ENCODE data around the gene BICC1.

GRCh38 chr10:58695022-58695421 lies 182.3 kb downstream of the BICC1 start:
- TF ChIP-seq, protein P1, sequence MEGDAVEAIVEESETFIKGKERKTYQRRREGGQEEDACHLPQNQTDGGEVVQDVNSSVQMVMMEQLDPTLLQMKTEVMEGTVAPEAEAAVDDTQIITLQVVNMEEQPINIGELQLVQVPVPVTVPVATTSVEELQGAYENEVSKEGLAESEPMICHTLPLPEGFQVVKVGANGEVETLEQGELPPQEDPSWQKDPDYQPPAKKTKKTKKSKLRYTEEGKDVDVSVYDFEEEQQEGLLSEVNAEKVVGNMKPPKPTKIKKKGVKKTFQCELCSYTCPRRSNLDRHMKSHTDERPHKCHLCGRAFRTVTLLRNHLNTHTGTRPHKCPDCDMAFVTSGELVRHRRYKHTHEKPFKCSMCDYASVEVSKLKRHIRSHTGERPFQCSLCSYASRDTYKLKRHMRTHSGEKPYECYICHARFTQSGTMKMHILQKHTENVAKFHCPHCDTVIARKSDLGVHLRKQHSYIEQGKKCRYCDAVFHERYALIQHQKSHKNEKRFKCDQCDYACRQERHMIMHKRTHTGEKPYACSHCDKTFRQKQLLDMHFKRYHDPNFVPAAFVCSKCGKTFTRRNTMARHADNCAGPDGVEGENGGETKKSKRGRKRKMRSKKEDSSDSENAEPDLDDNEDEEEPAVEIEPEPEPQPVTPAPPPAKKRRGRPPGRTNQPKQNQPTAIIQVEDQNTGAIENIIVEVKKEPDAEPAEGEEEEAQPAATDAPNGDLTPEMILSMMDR (IDR thresholded peaks at IDR 0.05): no peak
- TF ChIP-seq POLR2A (IDR thresholded peaks at IDR 0.05): no peak

Measured in thyroid gland (tissue), 4 donors.